GM12878 (cell line): ENCODE data around the gene DCPS. TPM values are rescaled to one million over a fixed set of nuclear protein-coding genes. Genes with fewer than 3 reads are reported as not detected.
"Not testable (repeated sequence)": the region's sequence is repeated elsewhere in the genome, so short reads cannot be mapped to it uniquely, and the experiment has no call there.

Source experiments
- ATAC-seq: fragments of 200-7000 bp; cut with Tn5 transposase; 3 replicates; pipeline ENCODE4 v1.9.1; 2020; ENCODE audit warnings: mild to moderate bottlenecking, moderate library complexity
- BruUV-seq: library from RNA; stranded (reverse); fragments of 400-500 nt; replicated peaks from 2 replicates; lab custom pipeline; 2021; lab: Mats Ljungman, UMichigan
- CTCF ChIA-PET: fragments of 300-600 bp; sonication (Branson Sonifier 250); formaldehyde crosslinking; extraction: SDS; loops from one replicate; lab custom pipeline; 2021; ENCODE audit warnings: inconsistent platforms; lab: Yijun Ruan, JAX
- POLR2A ChIA-PET: fragments of 350-600 bp; formaldehyde crosslinking; extraction: SDS; loops from one replicate; lab custom pipeline; 2021; ENCODE audit warnings: inconsistent platforms; lab: Charles Lee
- RAD21 ChIA-PET: fragments of 300-600 bp; sonication (Branson Sonifier 250); formaldehyde crosslinking; loops from one replicate; lab custom pipeline; 2023; ENCODE audit warnings: antibody characterized with exemption; ENCODE audit not compliant: unreplicated experiment; lab: Charles Lee
- SMC1A ChIA-PET: fragments of 300-600 bp; sonication (Branson Sonifier 250); formaldehyde crosslinking; loops from one replicate; lab custom pipeline; 2023; ENCODE audit not compliant: unreplicated experiment, uncharacterized antibody; lab: Charles Lee
- DNase-seq: peaks from one replicate; pipeline ENCODE4 v3.0.0-alpha.2; 2011; ENCODE audit warnings: low read depth, low spot score
- FAIRE-seq: peaks from 3 replicates; lab custom pipeline; 2011; peaks lifted over from hg19 to GRCh38; lab: Jason Lieb, UNC
- H2AFZ ChIP-seq: 2 replicates; pipeline ENCODE4 v1.6.0; 2011; ENCODE audit warnings: low read depth, low read length, control low read depth; ENCODE audit not compliant: control insufficient read depth
- H3K27ac ChIP-seq: 2 replicates; pipeline ENCODE4 v1.5.1; 2011; ENCODE audit warnings: control low read depth; ENCODE audit not compliant: control insufficient read depth, insufficient read depth
- H3K27me3 ChIP-seq, 2 experiments: replicated peaks in 1 of 2; 2 replicates each; pipeline versions ENCODE4 v1.6.0 to v1.6.1; 2011; ENCODE audit warnings: low read length in 1 of 2; ENCODE audit not compliant: control insufficient read depth in 2 of 2, insufficient read depth in 2 of 2
- H3K36me3 ChIP-seq, 2 experiments: 2 replicates each; pipeline ENCODE4 v1.5.1; 2011; ENCODE audit warnings: low read length in 1 of 2; ENCODE audit not compliant: control insufficient read depth in 2 of 2, insufficient read depth in 2 of 2
- H3K4me1 ChIP-seq: 2 replicates; pipeline ENCODE4 v1.6.1; 2011; ENCODE audit warnings: mild to moderate bottlenecking, low read length, moderate library complexity, mixed read lengths; ENCODE audit not compliant: control insufficient read depth, insufficient read depth
- H3K4me2 ChIP-seq: 2 replicates; pipeline ENCODE4 v1.6.0; 2011; ENCODE audit warnings: control low read depth; ENCODE audit not compliant: control insufficient read depth, insufficient read depth
- H3K4me3 ChIP-seq: fragments of 200-600 bp; sonication (generic); 2 replicates; pipeline ENCODE4 v1.5.1; 2016
- H3K79me2 ChIP-seq: 2 replicates; pipeline ENCODE4 v1.6.0; 2011; ENCODE audit warnings: low read length; ENCODE audit not compliant: control insufficient read depth, insufficient read depth
- H3K9ac ChIP-seq: 2 replicates; pipeline ENCODE4 v1.8.0; 2011; ENCODE audit warnings: low read length, control low read depth, mixed read lengths; ENCODE audit not compliant: control insufficient read depth, insufficient read depth
- H3K9me3 ChIP-seq: replicated peaks from 3 replicates; pipeline ENCODE4 v1.5.1; 2011; ENCODE audit warnings: mild to moderate bottlenecking, low read length; ENCODE audit not compliant: control insufficient read depth, insufficient read depth
- H4K20me1 ChIP-seq: 2 replicates; pipeline ENCODE4 v1.6.0; 2011; ENCODE audit not compliant: control insufficient read depth, insufficient read depth
- WGBS: methylation state at CpG from one replicate; pipeline ENCODE4 v1.1.6; 2016; ENCODE audit warnings: low lambda C conversion rate; ENCODE audit not compliant: insufficient replicate concordance, insufficient coverage; ENCODE audit errors: missing lambda C conversion rate; 5-methylcytosine and 5-hydroxymethylcytosine counted together
- in situ Hi-C: fragments of 300-500 bp; cut with MboI; formaldehyde crosslinking; loops from 9 replicates; pipeline ENCODE4 v1.14.3; 2018; ENCODE audit warnings: mixed read lengths
- intact Hi-C: fragments of 100-400 bp; cut with micrococcal nuclease; formaldehyde crosslinking; loops from one replicate; pipeline ENCODE4 v1.14.2; 2022; ENCODE audit not compliant: unreplicated experiment
- polyA plus RNA-seq, 11 experiments: library from polyadenylated mRNA; depleted of rRNA in 4 of 11; unstranded in 6 of 11; stranded (reverse) in 5 of 11; fragments of >200 nt; fragmentation: Nextera tagmentation in 4 of 11; fragmentation: Illumina TruSeq in 1 of 11; extraction: Ambion mirVana in 4 of 11; extraction: Trizol in 1 of 11; gene quantifications; 1 replicate in 1 of 11; 2 replicates in 10 of 11; pipeline versions ENCODE4 v1.2.1 to v1.2.3, GENCODE V29; 2011 to 2016; ENCODE audit warnings: inconsistent platforms in 2 of 11, missing spikeins in 2 of 11, low read depth in 1 of 11
- total RNA-seq, 4 experiments: library from RNA; depleted of rRNA in 3 of 4; stranded (reverse); fragments of >200 nt in 3 of 4; fragmentation: Illumina TruSeq in 1 of 4; extraction: Trizol in 1 of 4; gene quantifications; 2 replicates each; pipeline versions ENCODE4 v1.2.1 to v1.2.3, GENCODE V29; 2013 to 2021
- TF ChIP-seq, protein P1 (sequence below): fragments of 450-650 bp; IDR thresholded peaks from 2 replicates; pipeline ENCODE4 v1.6.1; 2017; ENCODE audit warnings: mild to moderate bottlenecking

The DCPS gene
- total and polyA plus RNA-seq, 10 of the 15 experiments (the other 5 are each of a cell fraction or from before 2014, with no cell fraction given) = 23.5 to 101 (median 67.4) TPM

DNA sequence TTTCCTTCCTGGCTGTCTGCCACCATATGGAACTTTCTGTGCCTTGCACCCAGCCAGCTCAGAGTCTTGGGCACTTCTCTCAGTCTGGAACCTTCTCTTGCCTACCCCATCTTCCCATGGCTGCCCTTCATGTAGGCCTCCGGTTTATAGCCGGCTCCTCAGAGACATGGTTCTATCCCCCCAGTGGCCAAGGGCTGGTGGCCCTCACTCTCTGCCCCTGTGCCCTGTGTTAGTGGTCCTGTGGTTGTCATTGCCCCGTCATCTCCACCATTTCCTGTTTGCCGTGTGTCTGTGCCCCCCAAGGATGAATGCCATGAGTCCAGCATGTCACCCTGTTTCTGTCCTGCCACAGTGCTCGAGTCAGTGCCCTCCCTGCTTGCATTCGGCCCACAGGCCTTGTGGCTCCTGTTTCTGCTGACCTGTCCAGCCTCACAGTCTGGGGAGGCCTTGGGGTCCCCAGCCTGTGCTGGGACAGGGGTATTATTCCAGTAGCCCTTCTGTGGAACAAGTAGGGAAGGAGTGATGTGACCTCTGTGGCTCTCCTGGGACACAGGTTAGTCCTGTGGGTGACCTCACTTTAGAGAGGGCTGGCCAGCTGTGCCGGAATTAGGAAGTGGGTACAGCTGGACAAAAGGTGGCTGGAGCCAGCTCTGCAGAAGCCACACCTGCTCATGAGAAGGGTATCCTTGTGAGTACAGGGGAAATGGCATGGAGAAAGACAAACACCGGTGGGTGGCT, 82.3 kb downstream of the DCPS start:
- no peaks in the 10 kb centered on the region for H3K36me3 ChIP-seq
- BruUV-seq = no TSS peak
- FAIRE-seq (no peak), DNase-seq (no peak), ATAC-seq (no peak)
- H3K4me3 ChIP-seq = no peak overlapping the region
- SMC1A ChIA-PET = no interaction called here
- CTCF ChIA-PET = interaction anchor here (0.6 kb wide), 1 partner anchor 792 kb away, joined by 3 read pairs; no protein-coding TSS in a partner anchor
- H3K27me3 ChIP-seq = no peaks in the 10 kb centered on the region
- no peaks in the 10 kb centered on the region for H3K9me3 ChIP-seq
- 32% methylated on average over 8 of the region's 8 CpGs for WGBS
- RAD21 ChIA-PET = no interaction called here
- no peak overlapping the region for H2AFZ ChIP-seq
- intact Hi-C loops = no loop called here
- no peaks in the 10 kb centered on the region for H3K4me1 ChIP-seq
- POLR2A ChIA-PET = interaction anchor here (0.6 kb wide), 1 partner anchor 9 kb away, joined by 6 read pairs; no protein-coding TSS in a partner anchor
- no peak overlapping the region for H3K9ac ChIP-seq
- TF ChIP-seq, protein P1, sequence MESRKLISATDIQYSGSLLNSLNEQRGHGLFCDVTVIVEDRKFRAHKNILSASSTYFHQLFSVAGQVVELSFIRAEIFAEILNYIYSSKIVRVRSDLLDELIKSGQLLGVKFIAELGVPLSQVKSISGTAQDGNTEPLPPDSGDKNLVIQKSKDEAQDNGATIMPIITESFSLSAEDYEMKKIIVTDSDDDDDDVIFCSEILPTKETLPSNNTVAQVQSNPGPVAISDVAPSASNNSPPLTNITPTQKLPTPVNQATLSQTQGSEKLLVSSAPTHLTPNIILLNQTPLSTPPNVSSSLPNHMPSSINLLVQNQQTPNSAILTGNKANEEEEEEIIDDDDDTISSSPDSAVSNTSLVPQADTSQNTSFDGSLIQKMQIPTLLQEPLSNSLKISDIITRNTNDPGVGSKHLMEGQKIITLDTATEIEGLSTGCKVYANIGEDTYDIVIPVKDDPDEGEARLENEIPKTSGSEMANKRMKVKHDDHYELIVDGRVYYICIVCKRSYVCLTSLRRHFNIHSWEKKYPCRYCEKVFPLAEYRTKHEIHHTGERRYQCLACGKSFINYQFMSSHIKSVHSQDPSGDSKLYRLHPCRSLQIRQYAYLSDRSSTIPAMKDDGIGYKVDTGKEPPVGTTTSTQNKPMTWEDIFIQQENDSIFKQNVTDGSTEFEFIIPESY = no peak
- no peak overlapping the region for H3K4me2 ChIP-seq
- in situ Hi-C loops = no loop called here
- H3K27ac ChIP-seq = no peak overlapping the region
- H4K20me1 ChIP-seq = no peaks in the 10 kb centered on the region
- no peaks in the 10 kb centered on the region for H3K79me2 ChIP-seq

DNA sequence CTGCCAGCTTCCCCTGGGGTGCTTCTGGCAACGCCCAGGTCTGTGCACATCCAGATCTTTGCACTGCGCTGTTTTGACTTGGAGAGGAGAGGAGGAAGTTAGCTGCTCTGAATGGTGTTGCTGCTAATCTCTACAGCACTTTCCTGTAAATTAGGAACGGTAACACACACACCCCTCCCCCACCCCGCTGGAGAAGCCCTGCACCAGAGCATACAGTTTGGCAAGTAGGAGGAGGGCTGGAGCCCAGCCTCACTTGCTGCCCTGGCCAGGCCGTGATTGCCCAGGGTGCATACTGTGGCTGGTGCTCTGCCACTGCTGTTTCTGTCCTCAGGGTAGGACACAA, 82.8 kb downstream of the DCPS start:
- RAD21 ChIA-PET, POLR2A ChIA-PET, H3K27me3 ChIP-seq, H3K36me3 ChIP-seq, H3K27ac ChIP-seq, H3K79me2 ChIP-seq, in situ Hi-C loops, H2AFZ ChIP-seq, ATAC-seq, H3K4me3 ChIP-seq, H3K4me2 ChIP-seq, H3K4me1 ChIP-seq, H4K20me1 ChIP-seq, BruUV-seq, H3K9ac ChIP-seq, DNase-seq, intact Hi-C loops, SMC1A ChIA-PET, CTCF ChIA-PET, H3K9me3 ChIP-seq: not testable (repeated sequence)
- FAIRE-seq = peak; percentile 81
- 20% methylated on average over 5 of the region's 5 CpGs for WGBS
